Endothelial cell of umbilical vein (primary cell): Measurements from ENCODE around the gene C2orf74.

ENCODE experiments used
- CTCF ChIP-seq, 2 donors: IDR thresholded peaks; 1 replicate in 1 of 2; 2 replicates in 1 of 2; pipeline ENCODE4 v1.5.1; 2011; ENCODE audit warnings: low read length in 2 of 2, mild to moderate bottlenecking in 2 of 2, moderate library complexity in 2 of 2, control low read depth in 1 of 2, inconsistent platforms in 1 of 2, low read depth in 1 of 2; ENCODE audit not compliant: insufficient read depth in 1 of 2; ENCODE audit errors: extremely low read depth in 1 of 2
- EZH2 ChIP-seq: IDR thresholded peaks from 2 replicates; pipeline ENCODE4 v1.6.1; 2012; ENCODE audit warnings: borderline replicate concordance, low read depth, mild to moderate bottlenecking, moderate library complexity, low read length, inconsistent platforms; ENCODE audit not compliant: severe bottlenecking
- POLR2A ChIP-seq: IDR thresholded peaks from 2 replicates; pipeline ENCODE4 v1.6.1; 2012; ENCODE audit warnings: low read depth, mild to moderate bottlenecking, control low read depth, low read length

- TF ChIP-seq EZH2 (no peak), POLR2A (no peak), CTCF (IDR thresholded peaks at IDR 0.05; ENCODE audit: extremely low read depth in 1 of 2, insufficient read depth in 1 of 2, low read depth in 1 of 2, low read length in 2 of 2) (no peak)
Measured at GRCh38 chr2:61167579-61167978, 5.6 kb downstream of the C2orf74 start.
